ENCODE data around the gene PDE9A.
"Not testable (repeated sequence)": the region's sequence is repeated elsewhere in the genome, so short reads cannot be mapped to it uniquely, and the experiment has no call there.

The PDE9A gene

GRCh38 chr21:42807938-42808613 is 154.7 kb downstream of the PDE9A start:
- H3K27ac Mint-ChIP-seq: peak overlapping the region; percentile 52
- no peaks in the 10 kb centered on the region for H3K9me3 Mint-ChIP-seq
- H3K27me3 Mint-ChIP-seq: peaks cover 0 to 4% of the 10 kb centered on the region in 2 donors
- no peaks in the 10 kb centered on the region for H3K36me3 Mint-ChIP-seq
- H3K4me3 Mint-ChIP-seq: no peak overlapping the region
- DNase-seq (no peak), ATAC-seq (replicated peaks) (peak; percentile 36 to 53)
- peaks cover 2 to 17% of the 10 kb centered on the region in 2 donors for H3K4me1 Mint-ChIP-seq

DNA sequence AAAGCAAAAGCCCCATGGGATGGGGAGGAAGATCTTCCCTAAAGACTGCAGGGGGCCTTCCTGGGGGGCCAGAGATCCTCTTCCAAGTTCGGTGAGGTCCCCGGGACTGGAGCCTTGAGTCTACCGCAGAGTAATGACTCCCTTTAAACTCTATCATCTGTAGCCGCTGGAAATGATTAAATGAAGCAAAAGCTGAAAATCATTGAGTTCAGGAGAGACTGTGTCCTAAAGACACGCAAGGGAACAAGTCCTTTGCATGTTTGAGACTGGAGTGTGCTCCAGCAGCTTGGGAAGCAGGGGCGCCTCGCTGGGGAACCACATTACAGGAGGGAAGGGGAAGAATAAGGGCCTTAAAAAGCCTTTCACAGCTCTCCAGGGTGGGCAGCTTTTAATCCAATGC is 155.8 kb downstream of the PDE9A start:
- H3K9me3 Mint-ChIP-seq: no peaks in the 10 kb centered on the region
- peaks cover 2 to 17% of the 10 kb centered on the region in 2 donors for H3K4me1 Mint-ChIP-seq
- no peaks in the 10 kb centered on the region for H3K36me3 Mint-ChIP-seq
- no peak overlapping the region for H3K4me3 Mint-ChIP-seq
- no peak for ATAC-seq (replicated peaks)
- DNase-seq: no peak
- peaks cover 0 to 4% of the 10 kb centered on the region in 2 donors for H3K27me3 Mint-ChIP-seq
- no peak overlapping the region for H3K27ac Mint-ChIP-seq

GRCh38 chr21:42809577-42810475 is 156.4 kb downstream of the PDE9A start:
- peaks cover 2 to 17% of the 10 kb centered on the region in 2 donors for H3K4me1 Mint-ChIP-seq
- H3K36me3 Mint-ChIP-seq: no peaks in the 10 kb centered on the region
- no peak overlapping the region for H3K4me3 Mint-ChIP-seq
- H3K27me3 Mint-ChIP-seq: peaks cover 0 to 4% of the 10 kb centered on the region in 2 donors
- no peak for DNase-seq
- no peaks in the 10 kb centered on the region for H3K9me3 Mint-ChIP-seq
- no peak overlapping the region for H3K27ac Mint-ChIP-seq
- ATAC-seq (replicated peaks): no peak

DNA sequence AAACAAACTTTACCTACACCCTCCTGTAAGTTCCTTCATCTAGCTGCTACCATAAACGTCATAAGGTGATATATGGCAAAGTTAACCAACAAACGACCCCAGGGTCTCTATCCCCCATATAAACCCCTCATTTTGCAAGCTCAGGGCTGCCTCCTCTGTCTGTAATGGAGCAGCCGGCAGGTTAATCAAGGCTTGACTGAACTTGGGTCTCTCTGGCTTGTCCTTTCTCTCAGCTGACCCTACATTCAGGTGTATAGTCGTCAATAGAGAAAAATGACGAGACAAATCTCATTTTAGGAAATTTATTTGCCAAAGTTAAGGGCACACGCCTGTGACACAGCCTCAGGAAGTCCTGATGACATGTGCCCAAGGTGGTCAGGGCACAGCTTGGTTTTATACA is 158.5 kb downstream of the PDE9A start:
- ATAC-seq (replicated peaks): no peak
- H3K9me3 Mint-ChIP-seq: peaks cover 0 to 2% of the 10 kb centered on the region in 2 donors
- H3K4me1 Mint-ChIP-seq: peaks cover 0 to 5% of the 10 kb centered on the region in 2 donors
- H3K4me3 Mint-ChIP-seq: no peak overlapping the region
- peaks cover 2 to 3% of the 10 kb centered on the region in 2 donors for H3K36me3 Mint-ChIP-seq
- DNase-seq: no peak
- H3K27me3 Mint-ChIP-seq: no peaks in the 10 kb centered on the region
- H3K27ac Mint-ChIP-seq: no peak overlapping the region

- H3K27me3 Mint-ChIP-seq; H3K4me1 Mint-ChIP-seq; H3K9me3 Mint-ChIP-seq; H3K36me3 Mint-ChIP-seq; ATAC-seq (replicated peaks); DNase-seq; H3K27ac Mint-ChIP-seq; H3K4me3 Mint-ChIP-seq: not testable (repeated sequence)
These were observed 159.3 kb downstream of the PDE9A start for GRCh38 chr21:42812528-42813241.

DNA sequence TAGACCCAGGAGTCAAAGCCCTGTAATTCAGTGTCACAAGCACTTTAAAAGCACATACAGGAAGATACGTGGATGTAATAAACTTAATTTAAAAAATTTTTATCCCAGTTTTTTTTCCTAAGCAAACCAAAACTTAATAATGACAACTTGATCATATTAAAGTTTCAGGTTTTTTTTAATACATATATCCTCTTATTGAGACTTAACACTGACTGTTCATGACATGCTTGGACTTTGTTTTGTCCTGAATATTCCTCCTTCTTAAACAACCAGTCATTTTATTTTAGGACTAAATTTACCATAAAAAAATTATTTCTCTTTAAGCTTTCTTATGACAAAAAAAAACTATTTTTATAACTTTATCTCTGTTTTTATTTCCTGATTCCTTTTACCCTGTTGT is 161.8 kb downstream of the PDE9A start:
- Mint-ChIP-seq H3K4me3 (no peak overlapping the region), H3K27me3 (peaks cover 0 to 3% of the 10 kb centered on the region in 2 donors), H3K36me3 (peaks cover 2 to 3% of the 10 kb centered on the region in 2 donors), H3K27ac (no peak overlapping the region), H3K9me3 (peaks cover 0 to 2% of the 10 kb centered on the region in 2 donors), H3K4me1 (peaks cover 0 to 5% of the 10 kb centered on the region in 2 donors)
- DNase-seq (no peak), ATAC-seq (replicated peaks) (no peak)

DNA sequence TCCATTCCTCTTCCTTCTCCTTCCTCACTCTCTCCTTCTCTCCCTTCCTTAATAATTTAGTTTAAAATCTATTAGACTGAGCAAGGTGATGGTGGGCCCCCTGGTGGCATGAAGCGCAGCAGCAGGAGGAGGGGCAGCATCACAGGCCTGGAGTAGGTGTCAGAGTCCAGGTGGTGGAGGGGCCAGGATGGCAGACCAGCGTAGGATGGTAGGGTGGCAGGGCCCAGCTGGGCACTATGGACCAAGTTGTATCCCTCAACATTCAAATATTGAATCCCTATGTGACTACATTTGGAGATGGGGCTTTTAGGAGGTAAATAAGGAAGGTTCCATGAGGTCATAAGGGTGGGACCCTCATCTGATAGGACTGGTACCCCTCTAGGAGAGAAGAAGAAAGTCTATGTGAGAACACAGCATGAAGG is 164.9 kb downstream of the PDE9A start:
- H3K36me3 Mint-ChIP-seq: peaks cover 2 to 3% of the 10 kb centered on the region in 2 donors
- H3K4me3 Mint-ChIP-seq: no peak overlapping the region
- H3K9me3 Mint-ChIP-seq: peaks cover 0 to 2% of the 10 kb centered on the region in 2 donors

GRCh38 chr21:42819861-42820615 is 166.6 kb downstream of the PDE9A start:
- H3K9me3 Mint-ChIP-seq: peaks cover 0 to under 1% of the 10 kb centered on the region in 2 donors
- H3K4me3 Mint-ChIP-seq: no peak overlapping the region
- H3K27ac Mint-ChIP-seq: no peak overlapping the region
- H3K36me3 Mint-ChIP-seq: peaks cover under 1% of the 10 kb centered on the region in 2 donors
- H3K4me1 Mint-ChIP-seq: no peaks in the 10 kb centered on the region
- H3K27me3 Mint-ChIP-seq: peaks cover 0 to 8% of the 10 kb centered on the region in 2 donors
- ATAC-seq (replicated peaks) (no peak), DNase-seq (no peak)

More for the DNA sequence above, 164.9 kb downstream of the PDE9A start:
- Mint-ChIP-seq H3K4me1 (no peaks in the 10 kb centered on the region), H3K27me3 (peaks cover 0 to 3% of the 10 kb centered on the region in 2 donors), H3K27ac (no peak overlapping the region)
- no peak for DNase-seq
- peak; percentile 77 to 94 for ATAC-seq (replicated peaks)

- H3K27me3 Mint-ChIP-seq: peaks cover 6 to 14% of the 10 kb centered on the region in 2 donors
- no peak for ATAC-seq (replicated peaks)
- no peak overlapping the region for H3K4me3 Mint-ChIP-seq
- no peaks in the 10 kb centered on the region for H3K4me1 Mint-ChIP-seq
- no peaks in the 10 kb centered on the region for H3K9me3 Mint-ChIP-seq
- DNase-seq: no peak
- H3K36me3 Mint-ChIP-seq: no peaks in the 10 kb centered on the region
- no peak overlapping the region for H3K27ac Mint-ChIP-seq
These were observed 167.4 kb downstream of the PDE9A start for GRCh38 chr21:42820616-42821465.

Data from stimulated activated naive B cell treated with anti-CD40 and anti-IgM and Interleukin-4, amounts not matched to agents 10 μg/mL and 1 μg/mL and 100 μg/mL, for 72 hours (primary cell).